ENCODE measurements around the gene XPNPEP1.

The XPNPEP1 gene

DNA sequence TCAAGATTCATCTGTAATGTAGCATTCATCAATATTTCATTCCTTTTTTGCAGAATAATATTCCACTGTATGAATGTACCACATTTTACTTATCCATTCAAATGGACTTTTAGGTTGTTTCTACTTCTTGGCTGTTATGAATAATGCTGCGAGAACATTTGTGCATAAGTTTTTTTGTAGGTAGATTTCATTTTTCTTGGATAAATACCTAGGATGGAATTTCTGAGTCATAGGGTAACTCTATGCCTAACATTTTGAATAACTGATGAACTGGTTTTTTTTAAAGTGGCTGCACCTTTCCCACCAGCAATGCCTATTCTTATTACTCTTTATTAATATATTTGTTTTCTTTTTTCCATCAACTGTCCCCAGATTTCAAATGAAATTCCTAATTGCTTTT is 9.1 kb upstream of the XPNPEP1 start:
- Histone ChIP-seq H3K27me3 (replicated peaks in 2 of 5; ENCODE audit: control insufficient read depth in 4 of 5, insufficient read depth in 5 of 5, low read length in 4 of 5) (no peaks in the 10 kb centered on the region), H3K9me3 (ENCODE audit: control extremely low read depth in 1 of 5, control insufficient read depth in 4 of 5, insufficient read depth in 2 of 5, low read depth in 1 of 5, low read length in 4 of 5) (no peaks in the 10 kb centered on the region), H3K27ac (ENCODE audit: insufficient read depth in 1 of 2, low read depth in 1 of 2, low read length in 2 of 2, poor library complexity in 1 of 2, severe bottlenecking in 2 of 2) (no peak overlapping the region), H3K36me3 (ENCODE audit: control insufficient read depth in 4 of 4, insufficient read depth in 4 of 4, low read length in 3 of 4) (no peaks in the 10 kb centered on the region), H3K4me1 (ENCODE audit: control extremely low read depth in 1 of 4, control insufficient read depth in 4 of 4, insufficient read depth in 4 of 4, low read length in 3 of 4) (peaks cover 4 to 20% (median 19%) of the 10 kb centered on the region in 4 experiments), H3K4me3 (ENCODE audit: control insufficient read depth in 1 of 7, extremely low read depth in 1 of 7, insufficient read depth in 4 of 7, low read depth in 2 of 7, low read length in 6 of 7) (no peak overlapping the region)
- no CpG with 5 or more reads among the region's 1 CpG for WGBS (ENCODE audit: insufficient coverage)
- DNase-seq = no peak
- ChIA-PET POLR2A (no interaction called here), CTCF (no interaction called here)

DNA sequence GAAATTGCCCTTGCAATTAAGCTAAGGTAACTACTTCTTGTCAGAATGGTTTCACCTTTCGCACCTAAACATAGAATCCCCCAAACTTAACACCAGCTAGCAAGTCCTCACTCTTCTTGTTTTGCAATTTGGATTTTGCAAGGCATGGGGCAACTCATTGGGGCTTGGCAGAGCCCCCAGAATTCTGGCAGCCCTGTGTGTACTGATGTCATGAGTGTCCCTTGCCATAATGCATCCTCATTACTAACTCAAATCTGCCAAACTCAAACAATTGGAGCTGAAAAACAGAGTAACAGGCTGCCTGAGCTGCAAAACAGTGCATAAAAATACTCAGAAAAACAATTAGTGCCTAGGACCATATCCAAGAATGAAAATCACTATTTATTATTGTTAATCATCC is 7.9 kb upstream of the XPNPEP1 start:
- 100% methylated on average over 1 of the region's 1 CpG for WGBS (ENCODE audit: insufficient coverage)
- no peaks in the 10 kb centered on the region for H3K9me3 ChIP-seq (ENCODE audit: control extremely low read depth in 1 of 5, control insufficient read depth in 4 of 5, insufficient read depth in 2 of 5, low read depth in 1 of 5, low read length in 4 of 5)
- H3K4me3 ChIP-seq (ENCODE audit: control insufficient read depth in 1 of 7, extremely low read depth in 1 of 7, insufficient read depth in 4 of 7, low read depth in 2 of 7, low read length in 6 of 7) = no peak overlapping the region
- POLR2A ChIA-PET = no interaction called here
- no peaks in the 10 kb centered on the region for H3K27me3 ChIP-seq (replicated peaks in 2 of 5; ENCODE audit: control insufficient read depth in 4 of 5, insufficient read depth in 5 of 5, low read length in 4 of 5)
- H3K4me1 ChIP-seq (ENCODE audit: control extremely low read depth in 1 of 4, control insufficient read depth in 4 of 4, insufficient read depth in 4 of 4, low read length in 3 of 4) = peaks cover 4 to 20% (median 19%) of the 10 kb centered on the region in 4 experiments
- no peaks in the 10 kb centered on the region for H3K36me3 ChIP-seq (ENCODE audit: control insufficient read depth in 4 of 4, insufficient read depth in 4 of 4, low read length in 3 of 4)
- no peak overlapping the region for H3K27ac ChIP-seq (ENCODE audit: insufficient read depth in 1 of 2, low read depth in 1 of 2, low read length in 2 of 2, poor library complexity in 1 of 2, severe bottlenecking in 2 of 2)
- CTCF ChIA-PET = interaction anchor here (0.6 to 0.7 kb wide), 2 partner anchors 9 to 114 kb away, joined by 3 read pairs; no protein-coding TSS in a partner anchor
- no peak for DNase-seq

DNA sequence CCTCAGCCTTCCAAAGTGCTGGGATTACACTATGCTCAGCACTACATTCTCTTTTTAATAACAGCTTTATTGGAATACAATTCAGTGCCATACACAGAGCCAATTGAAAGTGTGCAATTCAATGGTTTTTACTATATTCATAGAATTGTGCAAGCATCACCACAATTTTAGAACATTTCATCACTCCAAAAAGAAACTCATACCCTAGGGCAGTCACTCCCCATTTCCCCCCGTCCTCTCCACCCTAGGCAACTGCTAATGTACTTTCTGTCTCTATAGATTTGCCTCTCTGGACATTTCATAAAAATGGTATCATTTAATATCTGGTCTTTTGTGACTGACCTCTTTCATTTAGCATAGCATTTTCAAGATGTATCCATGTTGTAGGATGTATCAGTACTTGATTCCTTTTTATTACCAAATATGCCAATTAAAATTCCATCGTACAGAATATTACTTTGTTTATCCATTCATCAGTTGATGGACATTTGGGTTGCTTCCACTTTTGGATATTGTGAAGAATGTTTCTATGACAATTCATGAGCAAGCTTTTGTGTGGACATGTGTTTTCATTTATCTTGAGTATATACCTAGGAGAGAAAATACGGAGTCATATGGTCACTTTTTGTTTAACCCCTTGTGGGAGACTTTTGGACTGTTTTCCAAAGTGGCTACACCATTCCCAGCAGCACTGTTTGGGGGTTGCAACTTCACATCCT is 6.3 kb upstream of the XPNPEP1 start:
- Histone ChIP-seq H3K36me3 (ENCODE audit: control insufficient read depth in 4 of 4, insufficient read depth in 4 of 4, low read length in 3 of 4) (no peaks in the 10 kb centered on the region), H3K4me1 (ENCODE audit: control extremely low read depth in 1 of 4, control insufficient read depth in 4 of 4, insufficient read depth in 4 of 4, low read length in 3 of 4) (peaks cover 0 to 13% (median 12%) of the 10 kb centered on the region in 4 experiments), H3K27me3 (replicated peaks in 2 of 5; ENCODE audit: control insufficient read depth in 4 of 5, insufficient read depth in 5 of 5, low read length in 4 of 5) (no peaks in the 10 kb centered on the region), H3K9me3 (ENCODE audit: control extremely low read depth in 1 of 5, control insufficient read depth in 4 of 5, insufficient read depth in 2 of 5, low read depth in 1 of 5, low read length in 4 of 5) (no peaks in the 10 kb centered on the region), H3K27ac (ENCODE audit: insufficient read depth in 1 of 2, low read depth in 1 of 2, low read length in 2 of 2, poor library complexity in 1 of 2, severe bottlenecking in 2 of 2) (no peak overlapping the region), H3K4me3 (ENCODE audit: control insufficient read depth in 1 of 7, extremely low read depth in 1 of 7, insufficient read depth in 4 of 7, low read depth in 2 of 7, low read length in 6 of 7) (no peak overlapping the region)
- DNase-seq = no peak
- ChIA-PET CTCF (interaction anchor here (1.3 to 2.7 kb wide), 3 partner anchors 18 to 46 kb away, joined by 3 to 7 read pairs (median 4); no protein-coding TSS in a partner anchor), POLR2A (no interaction called here)
- WGBS (ENCODE audit: insufficient coverage) = 100% methylated on average over 1 of the region's 3 CpGs

DNA sequence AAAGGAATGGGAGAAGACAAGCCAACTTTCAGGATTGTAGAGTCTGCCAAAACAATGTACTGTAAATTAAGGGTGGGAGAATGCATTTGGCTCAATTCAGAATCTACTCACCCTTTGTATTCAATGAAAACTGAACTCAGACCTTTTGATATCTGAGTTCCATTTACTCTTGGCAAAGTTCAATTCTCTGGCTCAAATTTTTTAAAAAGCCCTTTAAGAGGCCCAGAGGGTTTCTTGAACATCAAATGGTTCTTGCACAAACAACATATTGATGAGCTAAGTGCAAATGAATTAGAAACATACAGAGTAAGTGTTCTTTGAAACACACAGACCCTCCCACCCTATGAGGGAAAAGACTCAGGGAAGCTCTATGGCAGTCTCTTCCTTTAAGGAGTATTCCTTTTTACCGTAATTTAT is 5.2 kb upstream of the XPNPEP1 start:
- Histone ChIP-seq H3K9me3 (ENCODE audit: control extremely low read depth in 1 of 5, control insufficient read depth in 4 of 5, insufficient read depth in 2 of 5, low read depth in 1 of 5, low read length in 4 of 5) (no peaks in the 10 kb centered on the region), H3K4me3 (ENCODE audit: control insufficient read depth in 1 of 7, extremely low read depth in 1 of 7, insufficient read depth in 4 of 7, low read depth in 2 of 7, low read length in 6 of 7) (no peak overlapping the region), H3K27ac (ENCODE audit: insufficient read depth in 1 of 2, low read depth in 1 of 2, low read length in 2 of 2, poor library complexity in 1 of 2, severe bottlenecking in 2 of 2) (no peak overlapping the region), H3K36me3 (ENCODE audit: control insufficient read depth in 4 of 4, insufficient read depth in 4 of 4, low read length in 3 of 4) (no peaks in the 10 kb centered on the region), H3K4me1 (ENCODE audit: control extremely low read depth in 1 of 4, control insufficient read depth in 4 of 4, insufficient read depth in 4 of 4, low read length in 3 of 4) (peaks cover 4 to 10% (median 8%) of the 10 kb centered on the region in 4 experiments), H3K27me3 (replicated peaks in 2 of 5; ENCODE audit: control insufficient read depth in 4 of 5, insufficient read depth in 5 of 5, low read length in 4 of 5) (no peaks in the 10 kb centered on the region)
- ChIA-PET POLR2A (no interaction called here), CTCF (interaction anchor here (0.9 to 2.7 kb wide), 4 partner anchors 17 to 44 kb away, joined by 3 to 7 read pairs (median 4); no protein-coding TSS in a partner anchor)
- no peak for DNase-seq
- no CpG with 5 or more reads among the region's 1 CpG for WGBS (ENCODE audit: insufficient coverage)

DNA sequence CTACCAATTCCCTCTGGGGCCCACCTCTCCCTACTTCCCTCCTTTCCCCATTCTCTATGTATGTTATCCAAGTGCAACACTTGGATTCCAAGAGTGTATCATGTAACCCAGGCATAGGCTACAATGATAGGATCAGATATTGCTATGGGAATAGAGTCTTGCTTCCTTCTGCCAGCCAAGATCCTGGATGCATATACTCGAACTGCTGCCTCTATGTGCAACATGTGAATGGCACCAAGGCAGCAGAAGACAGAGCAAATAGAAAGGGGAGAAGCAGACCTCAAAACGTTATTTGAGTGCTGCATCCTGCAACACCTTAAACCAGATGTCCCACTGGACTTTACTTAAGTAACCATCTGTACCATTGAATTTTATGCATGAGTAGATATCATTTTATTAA is 3.5 kb upstream of the XPNPEP1 start:
- no peak overlapping the region for H3K27ac ChIP-seq (ENCODE audit: insufficient read depth in 1 of 2, low read depth in 1 of 2, low read length in 2 of 2, poor library complexity in 1 of 2, severe bottlenecking in 2 of 2)
- H3K36me3 ChIP-seq (ENCODE audit: control insufficient read depth in 4 of 4, insufficient read depth in 4 of 4, low read length in 3 of 4) = no peaks in the 10 kb centered on the region
- H3K4me3 ChIP-seq (ENCODE audit: control insufficient read depth in 1 of 7, extremely low read depth in 1 of 7, insufficient read depth in 4 of 7, low read depth in 2 of 7, low read length in 6 of 7) = no peak overlapping the region
- CTCF ChIA-PET = interaction anchor here (1.7 kb wide), 1 partner anchor 15 kb away, joined by 3 read pairs; no protein-coding TSS in a partner anchor
- H3K27me3 ChIP-seq (replicated peaks in 2 of 5; ENCODE audit: control insufficient read depth in 4 of 5, insufficient read depth in 5 of 5, low read length in 4 of 5) = no peaks in the 10 kb centered on the region
- peaks cover 7 to 18% (median 15%) of the 10 kb centered on the region in 4 experiments for H3K4me1 ChIP-seq (ENCODE audit: control extremely low read depth in 1 of 4, control insufficient read depth in 4 of 4, insufficient read depth in 4 of 4, low read length in 3 of 4)
- WGBS (ENCODE audit: insufficient coverage) = 100% methylated on average over 1 of the region's 2 CpGs
- no peaks in the 10 kb centered on the region for H3K9me3 ChIP-seq (ENCODE audit: control extremely low read depth in 1 of 5, control insufficient read depth in 4 of 5, insufficient read depth in 2 of 5, low read depth in 1 of 5, low read length in 4 of 5)
- POLR2A ChIA-PET = no interaction called here
- DNase-seq = no peak

DNA sequence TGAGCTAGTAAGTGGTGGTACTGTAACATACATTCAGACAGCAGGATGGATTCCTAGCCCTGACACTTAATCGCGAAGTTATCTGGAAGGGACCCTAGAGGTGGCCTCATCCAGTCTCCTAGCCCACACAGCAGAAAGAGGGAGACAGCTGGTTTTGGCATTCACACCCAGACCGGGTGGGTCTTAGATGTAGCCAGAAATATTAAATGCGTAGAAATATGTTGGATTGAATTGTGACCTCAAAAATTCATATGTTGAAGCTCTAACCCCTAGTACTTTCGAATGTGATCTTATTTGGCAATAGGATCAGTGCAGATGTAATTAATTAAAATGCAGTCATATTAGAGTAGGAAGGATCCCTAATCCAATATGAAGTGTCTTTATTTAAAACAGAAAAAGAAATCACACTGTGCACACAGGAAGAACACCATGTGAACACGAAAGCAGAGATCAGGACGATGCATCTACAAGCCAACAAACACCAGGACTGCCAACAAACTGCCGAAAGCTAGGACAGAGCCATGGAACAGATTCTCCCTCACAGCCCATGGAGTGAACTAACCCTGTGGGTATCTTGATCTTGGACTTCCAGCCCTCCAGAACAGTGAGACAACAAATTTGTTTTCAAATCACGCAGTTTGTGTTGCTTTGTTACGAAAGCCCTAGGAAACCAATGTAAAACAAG is 2.9 kb upstream of the XPNPEP1 start:
- WGBS (ENCODE audit: insufficient coverage) = 100% methylated on average over 6 of the region's 10 CpGs
- POLR2A ChIA-PET = no interaction called here

More for the DNA sequence above, 2.9 kb upstream of the XPNPEP1 start:
- H3K9me3 ChIP-seq (ENCODE audit: control extremely low read depth in 1 of 5, control insufficient read depth in 4 of 5, insufficient read depth in 2 of 5, low read depth in 1 of 5, low read length in 4 of 5) = no peaks in the 10 kb centered on the region
- no peak overlapping the region for H3K4me3 ChIP-seq (ENCODE audit: control insufficient read depth in 1 of 7, extremely low read depth in 1 of 7, insufficient read depth in 4 of 7, low read depth in 2 of 7, low read length in 6 of 7)
- H3K27me3 ChIP-seq (replicated peaks in 2 of 5; ENCODE audit: control insufficient read depth in 4 of 5, insufficient read depth in 5 of 5, low read length in 4 of 5) = no peaks in the 10 kb centered on the region
- no peak for DNase-seq
- H3K27ac ChIP-seq (ENCODE audit: insufficient read depth in 1 of 2, low read depth in 1 of 2, low read length in 2 of 2, poor library complexity in 1 of 2, severe bottlenecking in 2 of 2) = no peak overlapping the region
- peaks cover 7 to 23% (median 18%) of the 10 kb centered on the region in 4 experiments for H3K4me1 ChIP-seq (ENCODE audit: control extremely low read depth in 1 of 4, control insufficient read depth in 4 of 4, insufficient read depth in 4 of 4, low read length in 3 of 4)
- CTCF ChIA-PET = interaction anchor here (0.8 to 1.9 kb wide), 4 partner anchors 8 to 51 kb away, joined by 3 to 4 read pairs (median 3); no protein-coding TSS in a partner anchor
- no peaks in the 10 kb centered on the region for H3K36me3 ChIP-seq (ENCODE audit: control insufficient read depth in 4 of 4, insufficient read depth in 4 of 4, low read length in 3 of 4)
